SK-N-SH treated with all-trans-retinoic acid at 6 μM for 48 hours (cell line): ENCODE data around the gene MAML2.

ENCODE experiments used
- CSRNP3 ChIP-seq: fragments of 250-450 bp; sonication (Bioruptor Pico); IDR thresholded peaks from 2 replicates; pipeline ENCODE4 v1.5.1; 2021; ENCODE audit warnings: mild to moderate bottlenecking, moderate library complexity
- OSR1 ChIP-seq: fragments of 250-450 bp; sonication (Bioruptor Pico); IDR thresholded peaks from 2 replicates; pipeline ENCODE4 v1.8.0; 2022; ENCODE audit warnings: moderate library complexity, mild to moderate bottlenecking, inconsistent platforms
- PPARA ChIP-seq: fragments of 250-450 bp; sonication (Bioruptor Pico); IDR thresholded peaks from 2 replicates; pipeline ENCODE4 v1.5.0; 2020; ENCODE audit warnings: mild to moderate bottlenecking, borderline replicate concordance
- ZNF565 ChIP-seq: fragments of 450-650 bp; formaldehyde crosslinking; conservative IDR thresholded peaks from 2 replicates; pipeline ENCODE4 v1.5.0; 2020; ENCODE audit warnings: low read depth, mild to moderate bottlenecking, moderate library complexity
- ZNF70 ChIP-seq: fragments of 450-650 bp; formaldehyde crosslinking; IDR thresholded peaks from 2 replicates; pipeline ENCODE4 v1.5.0; 2020; ENCODE audit warnings: mild to moderate bottlenecking, moderate library complexity
- TF ChIP-seq, protein P1 (sequence below): fragments of 250-450 bp; sonication (Bioruptor Pico); IDR thresholded peaks from 2 replicates; pipeline ENCODE4 v1.5.0; 2020; ENCODE audit warnings: mild to moderate bottlenecking, moderate library complexity
- TF ChIP-seq, protein P2 (sequence below): fragments of 250-450 bp; sonication (Bioruptor Pico); IDR thresholded peaks from 2 replicates; pipeline ENCODE4 v1.5.1; 2020; ENCODE audit warnings: low read depth, mild to moderate bottlenecking, moderate library complexity

DNA sequence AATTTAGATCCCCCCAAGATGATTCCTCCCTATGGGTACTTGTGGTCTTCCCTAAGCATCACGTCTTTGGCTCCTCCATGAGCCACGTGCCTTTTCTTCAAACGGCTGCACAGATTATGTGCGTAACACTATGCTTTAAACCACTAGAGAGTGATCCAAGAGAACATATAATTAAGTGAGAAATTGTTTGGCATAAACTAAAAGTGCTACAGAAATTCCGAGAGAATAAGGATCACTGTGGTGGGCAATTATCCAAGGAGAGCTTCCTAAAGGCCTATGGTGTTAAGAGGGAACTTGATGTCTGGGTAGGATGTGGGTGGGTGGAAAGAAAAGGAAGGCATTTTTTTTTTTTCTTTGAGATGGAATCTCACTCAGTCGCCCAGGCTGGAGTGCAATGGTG lies 110.9 kb downstream of the MAML2 start:
- no peak for TF ChIP-seq CSRNP3 (CRISPR knock-in tag)
- TF ChIP-seq, protein P1, sequence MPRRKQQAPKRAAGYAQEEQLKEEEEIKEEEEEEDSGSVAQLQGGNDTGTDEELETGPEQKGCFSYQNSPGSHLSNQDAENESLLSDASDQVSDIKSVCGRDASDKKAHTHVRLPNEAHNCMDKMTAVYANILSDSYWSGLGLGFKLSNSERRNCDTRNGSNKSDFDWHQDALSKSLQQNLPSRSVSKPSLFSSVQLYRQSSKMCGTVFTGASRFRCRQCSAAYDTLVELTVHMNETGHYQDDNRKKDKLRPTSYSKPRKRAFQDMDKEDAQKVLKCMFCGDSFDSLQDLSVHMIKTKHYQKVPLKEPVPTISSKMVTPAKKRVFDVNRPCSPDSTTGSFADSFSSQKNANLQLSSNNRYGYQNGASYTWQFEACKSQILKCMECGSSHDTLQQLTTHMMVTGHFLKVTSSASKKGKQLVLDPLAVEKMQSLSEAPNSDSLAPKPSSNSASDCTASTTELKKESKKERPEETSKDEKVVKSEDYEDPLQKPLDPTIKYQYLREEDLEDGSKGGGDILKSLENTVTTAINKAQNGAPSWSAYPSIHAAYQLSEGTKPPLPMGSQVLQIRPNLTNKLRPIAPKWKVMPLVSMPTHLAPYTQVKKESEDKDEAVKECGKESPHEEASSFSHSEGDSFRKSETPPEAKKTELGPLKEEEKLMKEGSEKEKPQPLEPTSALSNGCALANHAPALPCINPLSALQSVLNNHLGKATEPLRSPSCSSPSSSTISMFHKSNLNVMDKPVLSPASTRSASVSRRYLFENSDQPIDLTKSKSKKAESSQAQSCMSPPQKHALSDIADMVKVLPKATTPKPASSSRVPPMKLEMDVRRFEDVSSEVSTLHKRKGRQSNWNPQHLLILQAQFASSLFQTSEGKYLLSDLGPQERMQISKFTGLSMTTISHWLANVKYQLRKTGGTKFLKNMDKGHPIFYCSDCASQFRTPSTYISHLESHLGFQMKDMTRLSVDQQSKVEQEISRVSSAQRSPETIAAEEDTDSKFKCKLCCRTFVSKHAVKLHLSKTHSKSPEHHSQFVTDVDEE (CRISPR knock-in tag) = no peak
- TF ChIP-seq PPARA (CRISPR knock-in tag) = no peak
- TF ChIP-seq, protein P2, sequence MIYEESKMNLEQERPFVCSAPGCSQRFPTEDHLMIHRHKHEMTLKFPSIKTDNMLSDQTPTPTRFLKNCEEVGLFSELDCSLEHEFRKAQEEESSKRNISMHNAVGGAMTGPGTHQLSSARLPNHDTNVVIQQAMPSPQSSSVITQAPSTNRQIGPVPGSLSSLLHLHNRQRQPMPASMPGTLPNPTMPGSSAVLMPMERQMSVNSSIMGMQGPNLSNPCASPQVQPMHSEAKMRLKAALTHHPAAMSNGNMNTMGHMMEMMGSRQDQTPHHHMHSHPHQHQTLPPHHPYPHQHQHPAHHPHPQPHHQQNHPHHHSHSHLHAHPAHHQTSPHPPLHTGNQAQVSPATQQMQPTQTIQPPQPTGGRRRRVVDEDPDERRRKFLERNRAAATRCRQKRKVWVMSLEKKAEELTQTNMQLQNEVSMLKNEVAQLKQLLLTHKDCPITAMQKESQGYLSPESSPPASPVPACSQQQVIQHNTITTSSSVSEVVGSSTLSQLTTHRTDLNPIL (CRISPR knock-in tag) = no peak
- no peak for TF ChIP-seq ZNF565 (CRISPR knock-in tag)
- no peak for TF ChIP-seq ZNF70 (CRISPR knock-in tag)
- TF ChIP-seq OSR1 (CRISPR knock-in tag) = no peak
